Right cardiac atrium (tissue), 5 donors: ENCODE results near the gene DCP1B. TPM values are rescaled to one million over a fixed set of nuclear protein-coding genes. Genes with fewer than 3 reads are reported as not detected.
A peak's percentile ranks its signal among the peaks of the same experiment; 100 is the strongest.

Source experiments
- ATAC-seq, 2 donors: fragments of 200-7000 bp; cut with Tn5 transposase; one replicate each; pipeline versions ENCODE4 v1.8.0 to v1.9.1; 2020; ENCODE audit warnings: moderate library complexity in 2 of 2, mild to moderate bottlenecking in 1 of 2
- DNase-seq, 3 donors: peaks; one replicate each; pipeline ENCODE4 v3.0.0-alpha.2; 2020
- H3K27ac ChIP-seq: one replicate; pipeline ENCODE4 v1.5.1; 2013; ENCODE audit warnings: mild to moderate bottlenecking, low read length, control low read depth, moderate library complexity
- H3K27me3 ChIP-seq: one replicate; pipeline ENCODE4 v1.6.1; 2013; ENCODE audit not compliant: control insufficient read depth, insufficient read depth
- H3K4me1 ChIP-seq: one replicate; pipeline ENCODE4 v1.6.1; 2013; ENCODE audit warnings: low read length; ENCODE audit not compliant: control insufficient read depth, insufficient read depth
- H3K4me3 ChIP-seq: one replicate; pipeline ENCODE4 v1.5.1; 2013; ENCODE audit warnings: low read length, control low read depth
- H3K9me3 ChIP-seq: one replicate; pipeline ENCODE4 v1.6.1; 2013; ENCODE audit warnings: low read length; ENCODE audit not compliant: control insufficient read depth
- WGBS: extraction: QIAGEN DNeasy Blood & Tissue Kit; methylation state at CpG from one replicate; pipeline ENCODE4 v1.1.7; 2013; 5-methylcytosine and 5-hydroxymethylcytosine counted together
- intact Hi-C, 4 donors: fragments of 100-400 bp; cut with DNase I; formaldehyde crosslinking; loops; one replicate each; pipeline versions ENCODE4 v1.11.0 to v1.14.0; 2022 to 2023
- polyA plus RNA-seq: library from polyadenylated mRNA; stranded (reverse); fragments of 200-250 nt; gene quantifications from one replicate; pipeline ENCODE4 v1.2.3, GENCODE V29; 2013
- total RNA-seq, 4 donors: library from RNA; stranded (reverse); fragmentation: NEBNext Ultra II Directional; extraction: Animal tissue kit (Norgen Biotek cat#: 25700); gene quantifications; one replicate each; pipeline ENCODE4 v1.2.1, GENCODE V29; 2021
- donor health status: healthy with polysubstance abuse.
- donor health status: DM: no; HTN: yes; CAD: no.
- donor health status: DM: no; HTN: no; CAD: no.
- donor health status: DM: no; HTN: yes; CAD: no; lungs with severe emphysema.
- donor health status: DM: yes; HTN: yes; CAD: no.

DCP1B gene
- total and polyA plus RNA-seq, 5 donors, result 3.4 to 4.8 (median 3.5) TPM

GRCh38 chr12:1933342-1934051, 70.8 kb downstream of the DCP1B start:
- H3K27ac ChIP-seq, result no peak overlapping the region
- WGBS, result 74% methylated on average over 16 of the region's 16 CpGs
- ATAC-seq, result no peak

GRCh38 chr12:1932264-1932777, 71.9 kb downstream of the DCP1B start:
- H3K4me3 ChIP-seq, result no peak overlapping the region
- no peaks in the 10 kb centered on the region for H3K9me3 ChIP-seq
- H3K4me1 ChIP-seq, result peaks cover 2% of the 10 kb centered on the region
- intact Hi-C loops, result no loop called here
- peak; percentile 51 to 77 for ATAC-seq
- H3K27ac ChIP-seq, result no peak overlapping the region
- WGBS, result 37% methylated on average over 16 of the region's 16 CpGs
- H3K27me3 ChIP-seq, result no peaks in the 10 kb centered on the region
- peak; percentile 59 to 87 (median 86) for DNase-seq

More at GRCh38 chr12:1933342-1934051, 70.8 kb downstream of the DCP1B start:
- no peaks in the 10 kb centered on the region for H3K27me3 ChIP-seq
- intact Hi-C loops, result no loop called here
- peak in 1 of 3 donors; percentile 44 for DNase-seq
- H3K4me3 ChIP-seq, result no peak overlapping the region
- no peaks in the 10 kb centered on the region for H3K4me1 ChIP-seq
- no peaks in the 10 kb centered on the region for H3K9me3 ChIP-seq

GRCh38 chr12:1931642-1932041, 72.6 kb downstream of the DCP1B start:
- Histone ChIP-seq H3K27me3 (no peaks in the 10 kb centered on the region), H3K4me1 (peaks cover 4% of the 10 kb centered on the region)

GRCh38 chr12:1930803-1931597, 73.3 kb downstream of the DCP1B start:
- DNase-seq, result peak in 1 of 3 donors; percentile 48
- ATAC-seq, result no peak
- WGBS, result 84% methylated on average over 27 of the region's 27 CpGs
- peaks cover 6% of the 10 kb centered on the region for H3K4me1 ChIP-seq
- H3K9me3 ChIP-seq, result no peaks in the 10 kb centered on the region
- H3K27ac ChIP-seq, result no peak overlapping the region
- no peak overlapping the region for H3K4me3 ChIP-seq
- intact Hi-C loops, result no loop called here
- H3K27me3 ChIP-seq, result no peaks in the 10 kb centered on the region

More at GRCh38 chr12:1931642-1932041, 72.6 kb downstream of the DCP1B start:
- intact Hi-C loops, result no loop called here
- H3K9me3 ChIP-seq, result no peaks in the 10 kb centered on the region
- 79% methylated on average over 9 of the region's 9 CpGs for WGBS
- ATAC-seq (no peak), DNase-seq (no peak)
- no peak overlapping the region for H3K4me3 ChIP-seq
- H3K27ac ChIP-seq, result no peak overlapping the region

- DNase-seq (peak in 1 of 3 donors; percentile 31), ATAC-seq (no peak)
- 76% methylated on average over 11 of the region's 11 CpGs for WGBS
- H3K27me3 ChIP-seq, result no peaks in the 10 kb centered on the region
- H3K4me3 ChIP-seq, result no peak overlapping the region
- H3K4me1 ChIP-seq, result peaks cover 7% of the 10 kb centered on the region
- intact Hi-C loops, result no loop called here
- no peak overlapping the region for H3K27ac ChIP-seq
- no peaks in the 10 kb centered on the region for H3K9me3 ChIP-seq
These were observed 74.1 kb downstream of the DCP1B start for GRCh38 chr12:1929985-1930802.

GRCh38 chr12:1929241-1929984, 74.8 kb downstream of the DCP1B start:
- intact Hi-C loops, result no loop called here
- ATAC-seq (no peak), DNase-seq (peak in 1 of 3 donors; percentile 31)
- Histone ChIP-seq H3K27ac (no peak overlapping the region), H3K9me3 (no peaks in the 10 kb centered on the region), H3K4me3 (no peak overlapping the region), H3K27me3 (no peaks in the 10 kb centered on the region), H3K4me1 (peaks cover 8% of the 10 kb centered on the region)
- 91% methylated on average over 11 of the region's 11 CpGs for WGBS

- Histone ChIP-seq H3K9me3 (no peaks in the 10 kb centered on the region), H3K4me3 (no peak overlapping the region), H3K4me1 (peaks cover 8% of the 10 kb centered on the region), H3K27me3 (no peaks in the 10 kb centered on the region), H3K27ac (no peak overlapping the region)
- no peak for ATAC-seq
- no peak for DNase-seq
- intact Hi-C loops, result no loop called here
- WGBS, result 84% methylated on average over 22 of the region's 22 CpGs
These were observed 75.7 kb downstream of the DCP1B start for GRCh38 chr12:1928439-1929121.

GRCh38 chr12:1927751-1928351, 76.4 kb downstream of the DCP1B start:
- Histone ChIP-seq H3K9me3 (no peaks in the 10 kb centered on the region), H3K4me3 (no peak overlapping the region), H3K27ac (no peak overlapping the region), H3K27me3 (no peaks in the 10 kb centered on the region), H3K4me1 (peaks cover 8% of the 10 kb centered on the region)
- 36% methylated on average over 15 of the region's 15 CpGs for WGBS
- peak; percentile 61 to 70 for ATAC-seq
- peak; percentile 66 to 87 (median 83) for DNase-seq
- intact Hi-C loops, result no loop called here

- intact Hi-C loops, result no loop called here
- DNase-seq (no peak), ATAC-seq (no peak)
- Histone ChIP-seq H3K9me3 (no peaks in the 10 kb centered on the region), H3K27me3 (no peaks in the 10 kb centered on the region), H3K4me3 (no peak overlapping the region), H3K27ac (no peak overlapping the region), H3K4me1 (peaks cover 8% of the 10 kb centered on the region)
- WGBS, result 90% methylated on average over 11 of the region's 11 CpGs
These were observed 77.1 kb downstream of the DCP1B start for GRCh38 chr12:1927051-1927680.
